Measurements from ENCODE around the gene SLC4A7.
"Not testable (repeated sequence)": the region's sequence is repeated elsewhere in the genome, so short reads cannot be mapped to it uniquely, and the experiment has no call there.

Gene SLC4A7

GRCh38 chr3:27484015-27484844, at the start of gene SLC4A7:
Gene SLC4A7 (minus strand): TSS chr3:27484384. CDS start chr3:27484126, 258 bp downstream.
- peak within 1 kb of the TSS; percentile 63 for H3K4me3 ChIP-seq (replicated peaks; ENCODE audit: low read depth, low read length)
- DNase-seq (ENCODE audit: extremely low read depth, low read depth): peak; percentile 75
- no peak for TF ChIP-seq CTCF (IDR thresholded peaks at IDR 0.05; ENCODE audit: low read depth, low read length, missing control alignments)

- DNase-seq (ENCODE audit: extremely low read depth, low read depth): no peak
- TF ChIP-seq CTCF (IDR thresholded peaks at IDR 0.05; ENCODE audit: low read depth, low read length, missing control alignments): no peak
- no peak overlapping the region for H3K4me3 ChIP-seq (replicated peaks; ENCODE audit: low read depth, low read length)
Observed at GRCh38 chr3:27533261-27533607, 49.0 kb upstream of the SLC4A7 start.

- no peak overlapping the region for H3K4me3 ChIP-seq (replicated peaks; ENCODE audit: low read depth, low read length)
- no peak for TF ChIP-seq CTCF (IDR thresholded peaks at IDR 0.05; ENCODE audit: low read depth, low read length, missing control alignments)
- no peak for DNase-seq (ENCODE audit: extremely low read depth, low read depth)
Observed at GRCh38 chr3:27532426-27533260, 48.5 kb upstream of the SLC4A7 start.

- not testable (repeated sequence) for DNase-seq (ENCODE audit: extremely low read depth, low read depth)
Observed at GRCh38 chr3:27531193-27531751, 47.1 kb upstream of the SLC4A7 start.

GRCh38 chr3:27528791-27529190, 44.6 kb upstream of the SLC4A7 start:
- no peak overlapping the region for H3K4me3 ChIP-seq (replicated peaks; ENCODE audit: low read depth, low read length)
- DNase-seq (ENCODE audit: extremely low read depth, low read depth): no peak
- no peak for TF ChIP-seq CTCF (IDR thresholded peaks at IDR 0.05; ENCODE audit: low read depth, low read length, missing control alignments)

More at GRCh38 chr3:27531193-27531751, 47.1 kb upstream of the SLC4A7 start:
- H3K4me3 ChIP-seq (replicated peaks; ENCODE audit: low read depth, low read length): not testable (repeated sequence)

GRCh38 chr3:27526614-27527315, 42.6 kb upstream of the SLC4A7 start:
- DNase-seq (ENCODE audit: extremely low read depth, low read depth): no peak
- H3K4me3 ChIP-seq (replicated peaks; ENCODE audit: low read depth, low read length): no peak overlapping the region
- no peak for TF ChIP-seq CTCF (IDR thresholded peaks at IDR 0.05; ENCODE audit: low read depth, low read length, missing control alignments)

Data from HFF-Myc (cell line).